ENCODE data around the gene CDH2.

The CDH2 gene

GRCh38 chr18:28040211-28040610 lies 136.7 kb downstream of the CDH2 start:
- no peak for ATAC-seq

DNA sequence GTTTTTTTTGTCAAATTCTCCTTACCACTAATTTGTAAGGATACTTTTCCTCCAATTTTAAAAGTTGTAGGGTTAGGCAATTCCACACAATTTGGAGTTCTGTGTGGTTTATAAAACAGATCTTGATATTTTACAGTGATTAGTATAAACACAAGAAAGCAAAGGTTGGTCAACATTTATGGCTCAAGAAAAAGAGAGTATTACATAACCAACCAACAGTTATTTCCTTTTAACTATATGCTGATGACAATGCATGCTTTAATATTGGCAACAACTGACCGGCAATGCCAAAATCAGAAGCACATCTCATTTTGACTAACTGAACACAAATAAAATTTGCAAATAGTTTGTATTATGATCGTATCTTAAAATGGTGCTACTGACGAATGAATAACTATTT lies 137.2 kb downstream of the CDH2 start:
- ATAC-seq = no peak

- ATAC-seq = no peak
Observed at GRCh38 chr18:28039078-28039477, 137.9 kb downstream of the CDH2 start.

GRCh38 chr18:28036488-28036887 lies 140.4 kb downstream of the CDH2 start:
- no peak for ATAC-seq

- no peak for ATAC-seq
Observed at GRCh38 chr18:28034567-28034966, 142.4 kb downstream of the CDH2 start.

- ATAC-seq = no peak
Observed at GRCh38 chr18:28032177-28032576, 144.8 kb downstream of the CDH2 start.

- no peak for ATAC-seq
Observed at GRCh38 chr18:28030458-28030857, 146.5 kb downstream of the CDH2 start.

GRCh38 chr18:28027755-28028154 lies 149.2 kb downstream of the CDH2 start:
- ATAC-seq = no peak

GRCh38 chr18:28019425-28020108 lies 157.4 kb downstream of the CDH2 start:
- ATAC-seq = no peak

DNA sequence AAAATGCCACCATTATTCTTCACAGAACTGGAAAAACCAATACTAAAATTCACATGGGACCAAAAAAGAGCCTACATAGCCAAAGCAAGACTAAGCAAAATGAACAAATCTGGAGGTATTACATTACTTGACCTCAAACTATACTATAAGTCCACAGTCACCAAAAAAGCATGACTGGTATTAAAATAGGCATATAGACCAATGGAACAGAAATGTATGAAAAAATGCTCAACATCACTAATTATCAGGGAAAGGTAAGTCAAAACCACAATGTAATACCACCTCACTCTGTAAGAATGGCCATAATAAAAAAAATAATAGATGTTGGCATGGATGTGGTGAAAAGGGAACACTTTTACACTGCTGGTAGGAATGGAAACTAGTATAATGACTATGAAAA lies 158.6 kb downstream of the CDH2 start:
- ATAC-seq = no peak

GRCh38 chr18:28015671-28016070 lies 161.3 kb downstream of the CDH2 start:
- ATAC-seq = no peak

DNA sequence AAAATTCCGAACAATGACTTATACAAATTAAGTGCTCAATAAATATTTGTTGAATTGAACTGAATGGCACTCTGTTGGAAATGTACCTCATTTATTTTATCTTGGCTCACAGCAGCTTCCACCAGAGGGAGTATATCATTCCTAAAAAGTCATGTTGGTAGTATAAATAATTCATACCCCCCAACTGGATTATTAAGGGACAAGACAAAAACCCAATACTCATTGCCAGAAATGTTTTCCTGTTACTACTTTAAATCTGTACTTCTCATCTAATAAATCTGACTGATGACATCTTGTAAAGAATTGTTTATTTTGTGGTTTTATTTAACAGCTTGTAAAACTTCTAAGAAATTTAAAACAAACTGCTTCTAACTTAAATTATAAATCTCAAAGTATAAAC lies 163.9 kb downstream of the CDH2 start:
- ATAC-seq = no peak

DNA sequence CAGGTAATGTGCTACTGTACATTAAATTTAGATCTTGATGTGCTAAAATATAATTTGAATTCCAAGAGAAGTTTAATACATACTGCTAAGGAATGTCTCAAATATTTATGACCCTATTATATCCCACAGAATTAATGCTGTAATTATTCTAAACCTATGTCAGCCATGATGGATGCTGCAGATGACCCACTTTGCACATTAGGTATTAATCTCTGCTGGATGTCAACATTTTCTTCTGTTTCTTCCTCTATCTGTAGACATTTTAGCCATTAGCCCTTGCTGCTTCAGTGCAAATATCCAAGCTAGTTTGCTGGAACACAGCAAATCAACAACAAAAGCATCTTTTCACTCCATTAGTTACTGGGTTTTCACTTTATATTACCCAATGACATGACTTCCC lies 164.6 kb downstream of the CDH2 start:
- no peak for ATAC-seq

- ATAC-seq = no peak
Observed at GRCh38 chr18:28009589-28009988, 167.3 kb downstream of the CDH2 start.

DNA sequence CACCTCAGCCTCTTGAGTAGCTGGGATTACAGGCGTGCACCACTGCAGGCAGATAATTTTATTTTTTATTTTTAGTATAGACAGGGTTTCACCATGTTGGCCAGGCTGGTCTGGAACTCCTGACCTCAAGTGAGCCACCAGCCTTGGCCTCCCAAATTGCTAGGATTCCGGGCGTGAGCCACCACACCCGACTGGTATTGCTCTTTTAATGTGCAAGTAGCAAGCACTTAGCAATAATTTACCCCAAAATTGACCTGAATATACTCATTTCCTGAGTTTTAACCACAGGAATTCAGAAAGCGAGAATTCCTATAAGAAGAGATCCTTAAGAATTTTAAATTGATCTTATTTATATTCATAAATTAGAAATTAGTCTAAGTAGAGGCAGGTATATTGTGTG lies 169.1 kb downstream of the CDH2 start:
- ATAC-seq = no peak

- no peak for ATAC-seq
Observed at GRCh38 chr18:28005164-28005563, 171.8 kb downstream of the CDH2 start.

- ATAC-seq = no peak
Observed at GRCh38 chr18:28004606-28005005, 172.3 kb downstream of the CDH2 start.

GRCh38 chr18:28003451-28003850 lies 173.5 kb downstream of the CDH2 start:
- no peak for ATAC-seq

- no peak for ATAC-seq
Observed at GRCh38 chr18:28002841-28003240, 174.1 kb downstream of the CDH2 start.

GRCh38 chr18:27996801-27997272 lies 180.1 kb downstream of the CDH2 start:
- ATAC-seq = no peak

DNA sequence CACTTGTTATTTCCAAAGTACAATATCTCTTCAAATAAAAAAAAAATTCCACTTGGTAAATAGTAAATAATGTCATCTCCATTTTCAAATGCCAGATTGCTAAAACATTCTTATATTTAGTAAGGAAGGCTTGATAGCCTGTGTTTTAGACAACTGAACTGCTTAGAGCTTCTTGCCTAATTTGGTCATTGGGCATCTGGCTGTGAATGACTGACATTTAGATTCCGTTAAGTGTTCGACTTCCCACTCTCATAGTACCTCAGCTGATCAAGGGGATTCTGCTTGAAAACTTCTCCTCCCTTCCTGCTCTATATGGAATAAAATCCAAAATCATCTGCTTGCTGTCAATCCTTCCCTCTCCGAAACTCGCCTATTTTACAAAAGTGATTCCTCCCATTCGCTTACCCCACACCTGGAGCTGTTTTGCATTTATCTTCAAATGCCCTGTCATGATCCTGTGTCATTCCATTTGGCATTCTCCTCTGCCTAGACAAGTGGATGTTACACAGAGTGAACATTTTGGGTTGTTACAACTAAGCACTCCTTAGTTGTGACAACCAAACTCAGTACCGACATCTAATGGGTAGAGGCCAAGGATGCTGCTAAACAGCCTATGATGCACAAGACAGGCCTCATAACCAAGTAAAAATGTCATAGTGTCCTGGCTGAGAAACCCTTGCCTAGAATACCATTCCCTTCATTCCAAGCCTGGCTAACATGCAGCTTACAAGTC lies 181.0 kb downstream of the CDH2 start:
- no peak for ATAC-seq

- ATAC-seq = no peak
Observed at GRCh38 chr18:27994571-27994970, 182.4 kb downstream of the CDH2 start.

DNA sequence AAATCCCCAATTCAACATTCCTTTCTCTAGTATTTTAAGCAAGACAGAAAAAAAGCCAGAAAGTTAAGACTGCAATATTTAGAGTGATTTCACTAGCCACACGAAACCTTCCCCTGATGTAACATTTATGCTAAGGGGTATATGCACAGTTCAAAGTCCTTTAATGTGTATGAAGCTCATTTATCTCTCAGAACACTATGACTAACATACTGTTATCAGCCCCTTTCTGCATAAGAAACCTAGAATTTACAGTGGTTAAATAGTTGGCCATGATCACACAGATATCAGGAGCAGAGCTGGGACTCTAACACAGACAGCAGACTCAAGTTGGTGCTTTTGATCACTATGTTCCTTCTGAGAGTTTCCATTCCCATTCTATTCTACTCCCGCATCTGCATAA lies 185.5 kb downstream of the CDH2 start:
- ATAC-seq = no peak

DNA sequence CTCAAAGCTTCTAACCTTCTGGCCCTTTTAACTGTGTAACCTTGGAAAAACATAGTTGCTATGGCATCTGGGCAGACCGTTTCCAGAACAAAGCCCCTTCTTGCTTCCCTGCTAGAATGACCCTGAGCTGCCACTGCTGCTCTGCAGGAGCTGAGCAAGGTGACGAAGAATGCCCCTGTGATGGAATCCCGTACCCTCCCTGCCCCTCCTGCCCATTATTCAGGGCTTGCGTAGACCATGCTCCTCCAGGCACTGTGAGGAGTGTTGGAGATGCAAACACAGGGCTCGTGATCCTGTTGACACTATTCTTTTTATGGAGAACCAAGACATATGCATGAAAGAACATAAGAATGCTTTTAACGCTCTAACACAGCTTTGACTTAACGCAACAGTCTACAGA lies 191.1 kb downstream of the CDH2 start:
- ATAC-seq = no peak

- no peak for ATAC-seq
Observed at GRCh38 chr18:27983780-27984179, 193.2 kb downstream of the CDH2 start.
